CD4-positive, alpha-beta T cell treated with Interleukin-15 for 4 hours (primary cell): ENCODE data around the gene SGF29.
"Not testable (repeated sequence)": the region's sequence is repeated elsewhere in the genome, so short reads cannot be mapped to it uniquely, and the experiment has no call there.

ENCODE experiments used
- DNase-seq: peaks from one replicate; pipeline ENCODE4 v3.0.0-alpha.2; 2020; ENCODE audit warnings: low spot score

The SGF29 gene

GRCh38 chr16:28612359-28613280 lies 58.9 kb downstream of the SGF29 start:
- not testable (repeated sequence) for DNase-seq

- not testable (repeated sequence) for DNase-seq
Observed at GRCh38 chr16:28613912-28614311, 60.2 kb downstream of the SGF29 start.

DNA sequence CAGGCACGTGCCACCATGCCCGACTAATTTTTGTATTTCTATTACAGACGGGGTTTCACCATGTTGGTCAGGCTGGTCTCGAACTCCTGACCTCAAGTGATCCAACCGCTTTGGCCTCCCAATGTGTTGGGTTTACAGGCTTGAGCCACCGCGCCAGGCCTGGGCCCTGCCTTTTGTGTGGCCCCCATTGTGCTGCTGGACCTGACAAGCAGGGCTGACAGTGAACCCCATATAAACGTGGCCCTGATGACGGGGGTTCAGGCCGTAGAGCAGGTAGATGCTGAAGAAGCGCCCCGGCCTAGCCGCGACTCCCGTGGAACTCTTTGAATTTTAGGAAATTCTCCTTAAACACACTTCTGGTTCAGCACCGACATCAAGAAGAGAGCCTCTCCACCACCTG lies 60.8 kb downstream of the SGF29 start:
- DNase-seq, result not testable (repeated sequence)

DNA sequence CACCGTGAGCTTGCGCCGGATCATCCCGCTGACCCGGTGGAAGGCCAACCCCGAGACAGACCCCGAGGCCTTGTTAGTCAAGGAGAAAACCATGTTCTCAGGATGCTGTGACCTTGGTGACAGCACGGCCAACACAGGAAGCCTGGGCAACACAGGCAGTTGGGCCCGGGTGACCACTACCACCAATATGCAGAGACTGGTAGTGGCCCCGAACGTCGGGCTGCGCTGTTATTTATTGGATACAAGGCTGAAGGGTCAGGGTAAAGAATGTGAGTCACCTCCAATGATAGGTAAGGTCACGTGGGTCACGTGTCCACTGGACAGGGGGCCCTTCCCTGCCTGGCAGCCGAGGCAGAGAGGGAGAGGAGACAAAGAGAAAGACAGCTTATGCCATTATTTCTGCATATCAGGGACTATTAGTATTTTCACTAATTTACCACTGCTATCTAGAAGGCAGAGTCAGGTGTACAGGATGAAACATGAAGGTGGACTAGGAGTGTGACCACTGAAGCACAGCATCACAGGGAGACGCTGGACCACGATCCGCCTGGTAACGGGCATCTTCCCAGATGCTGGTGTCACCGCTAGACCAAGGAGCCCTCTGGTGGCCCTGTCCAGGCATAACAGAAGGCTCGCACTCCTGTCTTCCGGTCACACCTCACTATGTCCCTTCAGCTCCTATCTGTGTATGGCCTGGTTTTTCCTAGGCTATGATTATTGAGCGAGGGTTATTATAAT lies 61.9 kb downstream of the SGF29 start:
- DNase-seq, result peak; percentile 23

DNA sequence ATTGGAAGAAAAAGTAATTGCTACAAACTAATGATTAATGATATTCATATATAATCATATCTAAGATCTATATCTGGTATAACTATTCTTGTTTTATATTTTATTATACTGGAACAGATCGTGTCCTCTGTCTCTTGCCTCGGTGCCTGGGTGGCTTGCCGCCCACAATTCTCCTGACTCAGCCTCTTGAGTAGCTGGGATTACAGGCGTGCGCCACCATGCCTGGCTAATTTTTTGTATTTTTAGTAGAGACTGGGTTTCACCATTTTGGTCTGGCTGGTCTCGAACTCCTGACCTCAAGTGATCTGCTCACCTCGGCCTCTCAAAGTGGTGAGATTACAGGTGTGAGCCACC lies 62.5 kb downstream of the SGF29 start:
- DNase-seq, result not testable (repeated sequence)

- no peak for DNase-seq
Observed at GRCh38 chr16:28616636-28617035, 62.9 kb downstream of the SGF29 start.

DNA sequence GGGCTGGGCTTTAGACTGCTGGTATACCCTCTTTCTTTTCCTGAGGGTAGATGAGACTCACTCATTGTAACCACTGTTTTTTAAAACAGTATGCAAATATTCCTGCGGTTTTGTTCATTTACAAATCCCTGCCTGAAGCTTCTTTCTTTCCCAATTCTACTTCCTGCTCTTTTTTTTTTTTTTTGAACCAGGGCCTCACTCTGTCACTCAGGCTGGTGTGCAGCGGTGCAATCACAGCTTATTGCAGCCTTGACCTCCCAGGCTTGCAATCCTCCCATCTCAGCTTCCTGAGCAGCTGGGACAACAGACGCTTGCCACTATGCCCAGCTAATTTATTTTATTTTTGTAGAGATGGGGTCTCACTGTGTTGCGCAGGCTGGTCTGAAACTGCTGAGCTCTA lies 64.2 kb downstream of the SGF29 start:
- no peak for DNase-seq

GRCh38 chr16:28620316-28620715 lies 66.6 kb downstream of the SGF29 start:
- DNase-seq, result not testable (repeated sequence)

DNA sequence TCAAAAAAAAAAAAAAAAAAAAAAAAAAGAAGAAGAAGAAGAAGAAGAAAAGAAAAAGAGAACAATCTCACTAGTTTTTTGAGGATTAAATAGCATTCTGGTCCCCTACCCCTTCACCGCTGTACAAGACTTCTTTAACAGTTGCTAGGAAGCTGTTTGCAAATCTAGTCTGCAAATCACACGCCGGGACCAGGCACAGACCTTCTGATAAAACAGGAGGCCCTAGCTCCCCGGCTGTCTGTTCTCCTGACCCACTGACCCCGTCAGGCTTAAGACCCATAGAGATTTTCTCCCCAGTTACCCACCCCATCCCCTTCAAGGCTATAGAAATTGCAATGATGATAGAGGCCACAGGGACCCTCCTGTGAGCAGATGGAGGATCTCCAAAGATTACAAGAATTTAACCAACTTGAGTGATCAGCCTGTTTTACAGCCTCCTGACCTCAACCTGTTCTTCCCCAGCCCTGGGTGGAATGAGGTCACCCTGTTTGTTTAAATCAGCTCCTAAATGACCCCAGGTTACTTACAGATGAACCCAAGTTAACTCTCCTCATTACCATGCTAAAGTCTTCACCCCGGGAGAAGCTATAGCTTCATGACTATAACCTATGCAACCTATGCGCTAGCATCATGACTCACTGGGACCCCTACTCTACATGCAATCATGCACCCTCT lies 67.9 kb downstream of the SGF29 start:
- DNase-seq, result no peak

DNA sequence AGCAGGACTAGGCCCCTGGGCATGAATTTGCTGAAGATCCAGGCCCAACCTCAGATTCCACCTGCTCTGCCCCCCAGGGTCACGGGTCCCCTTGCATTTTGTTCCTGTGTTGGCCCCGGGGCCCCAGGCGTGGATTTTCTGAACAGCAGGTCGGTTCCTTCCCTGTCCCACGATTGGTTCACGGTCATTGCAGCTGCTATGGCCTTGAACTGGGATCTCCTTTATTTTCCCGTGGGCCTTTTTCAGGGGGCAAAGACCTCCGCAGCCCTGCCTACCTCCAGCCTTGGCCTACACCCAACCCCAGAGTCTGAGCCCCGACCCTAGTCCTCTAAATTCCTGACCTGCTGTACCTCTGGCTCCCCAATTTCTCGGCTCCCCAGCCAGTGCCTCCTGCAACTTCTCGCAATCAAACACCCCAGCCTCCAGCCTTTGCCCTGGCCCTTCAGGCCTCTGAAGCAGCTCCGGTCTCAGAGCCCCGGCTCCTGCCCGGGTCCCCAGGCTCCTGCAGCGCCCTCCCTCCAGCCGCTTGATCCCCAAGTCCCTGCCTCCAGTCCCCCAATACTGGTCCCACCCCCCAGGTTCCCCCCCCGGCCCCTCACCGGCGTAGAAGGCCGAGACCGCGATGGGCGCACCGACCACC lies 68.9 kb downstream of the SGF29 start:
- not testable (repeated sequence) for DNase-seq

DNA sequence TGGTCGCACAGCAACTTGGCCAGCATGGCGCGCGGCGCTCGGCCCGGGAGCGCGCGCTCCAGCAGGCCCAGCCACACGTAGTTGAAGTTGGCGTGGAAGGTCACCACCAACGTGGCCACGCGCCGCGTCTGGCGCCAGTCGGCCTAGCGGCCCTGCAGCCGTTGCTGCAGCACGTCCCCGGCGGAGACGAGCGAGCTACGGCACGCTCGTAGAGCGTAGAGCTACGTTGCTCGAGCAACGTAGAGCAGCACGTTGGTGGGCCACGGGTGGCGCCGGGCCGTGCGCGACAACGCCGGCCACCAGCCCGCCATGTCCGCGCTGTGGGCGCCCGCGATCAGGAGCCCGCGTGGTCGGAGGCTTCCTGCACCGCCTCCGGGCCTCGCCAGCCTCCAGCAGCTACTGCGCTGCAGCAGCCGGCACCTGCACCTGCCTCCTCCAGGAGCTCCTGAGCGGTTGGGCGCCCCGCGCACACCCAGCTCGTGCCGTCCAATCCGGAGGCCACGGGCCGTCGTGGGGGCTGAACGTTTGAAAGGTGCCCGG lies 69.5 kb downstream of the SGF29 start:
- peak; percentile 57 for DNase-seq

DNA sequence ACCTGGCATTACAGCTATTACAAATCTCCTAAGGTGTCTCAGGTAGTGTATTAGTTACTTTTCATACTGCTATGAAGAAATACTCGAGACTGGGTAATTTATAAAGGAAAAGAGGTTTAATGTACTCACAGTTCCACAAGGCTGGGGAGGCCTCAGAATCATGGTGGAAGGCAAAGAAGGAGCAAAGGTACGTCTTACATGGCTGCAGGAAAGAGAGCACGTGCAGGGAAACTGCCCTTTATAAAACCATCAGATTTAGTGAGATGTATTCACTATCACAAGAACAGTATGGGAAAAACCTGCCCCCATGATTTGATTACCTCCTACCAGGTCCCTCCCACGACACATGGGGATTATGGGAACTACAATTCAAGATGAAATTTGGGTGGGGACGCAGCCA lies 77.2 kb downstream of the SGF29 start:
- DNase-seq, result not testable (repeated sequence)

DNA sequence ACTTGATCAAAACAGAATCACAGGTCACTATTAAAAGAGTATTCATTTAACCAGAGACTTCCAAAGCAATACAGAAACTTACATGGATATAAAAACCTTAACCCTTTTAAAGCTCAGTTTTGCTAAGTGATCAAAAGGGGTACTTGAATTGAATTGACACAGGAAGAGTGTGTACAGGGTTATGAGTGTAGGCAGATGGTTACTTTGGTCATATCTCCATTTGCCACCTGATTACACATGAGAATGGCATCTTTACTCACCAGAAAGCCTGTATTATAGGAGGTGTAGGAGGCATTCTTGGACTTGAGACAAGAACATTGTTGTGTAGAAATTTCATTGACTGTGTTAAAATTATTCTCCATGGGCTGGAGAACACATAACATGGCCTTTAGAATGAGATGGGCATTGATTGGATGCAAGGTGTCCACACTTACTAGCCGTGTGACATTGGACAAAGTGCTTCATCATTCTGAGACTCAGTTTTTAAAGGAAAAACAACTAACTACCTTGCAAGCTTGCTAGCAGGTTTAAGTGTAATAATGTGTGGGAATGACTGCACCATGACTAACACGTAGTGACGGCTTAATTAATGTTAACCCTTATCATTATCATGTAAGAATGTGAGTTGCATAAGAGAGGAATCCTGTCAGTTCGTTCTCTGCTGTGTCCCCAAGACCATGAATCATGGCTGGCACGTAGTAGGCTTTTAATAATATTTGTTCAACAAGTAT lies 82.5 kb downstream of the SGF29 start:
- DNase-seq, result not testable (repeated sequence)

GRCh38 chr16:28637765-28638164 lies 84.0 kb downstream of the SGF29 start, which contains the start of gene NPIPB8:
NPIPB8 (plus strand) TSS chr16:28638065; CDS start chr16:28638361, 296 bp downstream.
- DNase-seq, result not testable (repeated sequence)

DNA sequence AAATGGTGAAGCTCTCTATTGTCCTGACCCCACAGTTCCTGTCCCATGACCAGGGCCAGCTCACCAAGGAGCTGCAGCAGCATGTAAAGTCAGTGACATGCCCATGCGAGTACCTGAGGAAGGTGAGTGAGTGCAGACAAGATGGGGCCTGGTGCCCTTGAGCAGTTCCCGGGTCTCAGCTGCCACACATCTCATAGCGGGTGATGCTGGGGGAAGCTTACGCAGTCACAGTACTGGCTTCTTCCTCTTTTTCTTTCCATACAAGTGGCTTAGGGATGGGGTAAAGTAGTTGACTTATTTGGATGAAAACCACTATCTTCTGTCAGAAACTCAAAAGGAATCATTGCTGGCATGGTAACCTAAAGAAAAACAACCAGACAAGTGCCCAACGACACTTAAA lies 84.6 kb downstream of the SGF29 start:
- DNase-seq, result not testable (repeated sequence)

- not testable (repeated sequence) for DNase-seq
Observed at GRCh38 chr16:28639959-28640358, 86.2 kb downstream of the SGF29 start.
